Renal pelvis (tissue), 4 donors: ENCODE data around the gene LRGUK. TPM values are rescaled to one million over a fixed set of nuclear protein-coding genes. Genes with fewer than 3 reads are reported as not detected.

Experiments
- DNase-seq: peaks from one replicate; pipeline ENCODE4 v3.0.0-alpha.2; 2013
- polyA plus RNA-seq, 3 donors: library from polyadenylated mRNA; unstranded; fragments of 120-200 nt; gene quantifications; one replicate each; pipeline ENCODE4 v1.2.1, GENCODE V29; 2013; ENCODE audit not compliant: insufficient read length in 3 of 3

Gene LRGUK
- polyA plus RNA-seq, 3 donors, result 1.3 to 3.5 (median 2.9) TPM

DNA sequence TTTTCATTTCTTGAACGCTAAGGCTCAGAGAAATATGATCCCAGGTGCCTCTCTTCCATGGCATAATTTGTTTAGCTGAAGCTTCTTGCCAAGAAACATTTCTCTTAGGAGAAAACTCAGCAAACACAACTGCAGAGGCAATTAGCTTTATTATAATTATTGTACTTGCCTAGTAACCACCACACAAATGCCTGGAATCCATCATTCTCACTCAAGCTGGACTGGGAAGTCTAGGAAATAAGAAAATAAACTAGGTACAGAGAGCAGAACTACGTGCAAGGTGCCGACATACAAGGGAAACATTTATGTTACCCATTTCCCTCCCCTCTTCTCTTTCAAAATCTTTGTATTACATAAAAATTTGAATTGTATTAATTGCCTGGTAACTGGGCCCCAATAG is 174.5 kb downstream of the LRGUK start:
- no peak for DNase-seq

DNA sequence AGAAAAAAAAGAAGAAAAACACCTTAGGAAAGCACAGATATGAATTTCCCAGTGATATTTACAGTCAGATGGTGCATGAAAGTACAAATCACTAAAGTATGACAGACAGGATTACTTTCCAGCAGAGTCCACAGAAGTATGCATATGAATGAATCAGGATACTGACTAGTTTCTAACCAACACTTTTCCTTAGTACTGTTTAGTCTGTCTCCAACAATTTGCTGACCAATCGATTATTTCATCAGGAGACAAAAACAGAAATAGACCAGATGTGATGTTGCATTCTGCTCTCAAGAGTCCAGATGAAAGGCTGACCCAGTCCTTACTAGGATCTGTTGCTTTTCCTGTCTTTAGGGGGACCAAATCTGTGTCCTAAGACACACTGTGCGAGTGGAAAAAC is 175.0 kb downstream of the LRGUK start:
- no peak for DNase-seq

DNA sequence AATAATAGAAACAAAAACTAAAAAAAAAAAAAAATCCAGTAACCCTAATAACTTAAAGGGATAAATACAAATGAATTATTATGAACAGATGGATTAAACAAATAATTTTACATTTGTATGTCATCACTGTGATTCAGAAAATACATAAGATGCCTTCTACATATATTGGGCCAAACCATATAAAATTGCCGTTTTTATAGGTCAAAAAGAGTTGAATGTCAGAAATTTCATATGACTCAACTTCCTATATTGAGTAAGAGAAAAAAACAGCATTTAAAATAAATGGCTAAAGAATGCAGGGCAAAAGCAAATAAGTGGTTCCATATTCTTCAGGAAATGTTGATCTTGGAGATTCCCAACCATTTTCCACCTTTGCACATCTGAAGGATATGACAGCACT is 180.2 kb downstream of the LRGUK start:
- no peak for DNase-seq

DNA sequence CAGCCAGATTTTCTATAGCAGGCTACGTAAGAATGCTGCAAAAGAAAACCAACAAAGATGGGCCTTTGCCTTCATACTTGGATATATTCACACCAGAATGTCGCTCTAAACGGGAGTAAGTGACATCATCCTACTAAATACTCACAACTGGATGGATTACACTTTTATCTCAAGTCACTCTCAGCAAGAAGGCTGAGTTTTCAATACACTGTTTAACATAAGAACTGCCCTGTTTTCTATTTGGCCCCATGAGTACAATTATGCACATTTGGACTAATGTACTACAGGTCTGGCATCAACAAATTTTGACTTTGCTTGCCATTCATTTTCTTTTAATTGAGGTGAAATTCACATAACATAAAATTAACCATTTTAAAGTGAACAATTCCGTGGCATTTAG is 181.4 kb downstream of the LRGUK start:
- no peak for DNase-seq

DNA sequence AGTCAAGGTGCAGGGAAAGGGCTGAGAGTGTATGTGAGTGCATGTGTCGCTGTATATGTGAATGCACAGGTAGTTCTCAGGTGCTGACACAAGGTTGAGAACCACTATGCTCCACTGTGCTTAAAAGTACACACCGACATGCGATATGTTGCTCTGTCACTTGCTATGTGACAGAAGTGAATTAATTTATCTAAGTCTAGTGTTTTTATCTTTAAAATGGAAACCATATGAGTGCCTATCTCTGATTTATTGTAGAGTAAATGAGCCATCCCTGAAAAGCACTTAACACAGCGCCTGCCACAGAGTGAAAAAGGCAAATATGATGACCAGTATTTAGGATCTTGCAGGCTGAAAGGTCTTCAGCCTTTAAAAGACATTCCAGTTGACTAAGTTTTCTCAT is 184.7 kb downstream of the LRGUK start:
- DNase-seq, result no peak

DNA sequence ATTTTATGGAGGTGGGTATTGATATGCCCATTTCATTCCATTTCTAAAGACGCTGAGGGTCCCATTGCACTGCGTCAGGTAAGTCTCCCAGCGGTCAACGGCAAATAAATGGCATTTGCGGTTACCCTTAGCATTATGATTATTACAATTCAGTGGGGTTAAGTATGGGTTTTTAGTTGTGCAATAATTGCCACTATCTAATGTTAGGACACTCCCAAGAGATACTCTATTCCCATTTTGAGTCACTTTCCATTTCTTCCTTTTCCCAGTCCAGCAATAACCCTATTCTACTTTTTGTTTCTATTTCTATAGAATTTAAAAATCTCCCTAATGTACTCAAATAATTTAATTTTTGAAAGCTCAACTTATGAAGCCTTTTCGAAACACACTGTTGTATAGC is 185.6 kb downstream of the LRGUK start:
- DNase-seq, result no peak

DNA sequence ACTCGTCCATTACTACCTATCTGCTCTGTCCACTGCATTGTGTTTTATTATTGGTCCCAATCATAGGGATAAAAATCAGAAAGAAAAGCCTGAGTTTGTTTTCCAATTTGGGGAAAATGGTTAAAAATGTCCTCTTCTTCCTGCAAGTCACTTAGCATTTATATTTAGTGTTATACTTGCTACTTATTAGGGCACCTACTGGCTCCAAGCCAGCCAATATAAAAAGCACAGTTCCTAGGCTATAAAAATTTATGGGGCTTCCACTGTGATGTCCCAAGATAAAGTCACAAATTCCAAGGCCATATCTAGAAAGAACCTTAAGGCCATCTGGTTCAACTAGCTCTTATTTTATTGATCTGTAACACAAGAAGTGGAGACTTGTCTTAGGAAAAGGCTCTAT is 186.4 kb downstream of the LRGUK start:
- no peak for DNase-seq

Other genes starting within 250 kb of the LRGUK start
- gene SLC35B4, start 189.6 kb downstream of the LRGUK start, polyA plus RNA-seq, result 10 to 100 TPM; 20.1 to 34.1 (median 32.7) TPM